HFF-Myc (cell line): Measurements from ENCODE around the gene ENTHD1.

Source experiments
- DNase-seq: peaks from one replicate; pipeline ENCODE4 v3.0.0-alpha.2; 2011; ENCODE audit warnings: low read depth; ENCODE audit errors: extremely low read depth
- H3K4me3 ChIP-seq: replicated peaks from 2 replicates; pipeline ENCODE4 v1.5.1; 2011; ENCODE audit warnings: low read depth, mild to moderate bottlenecking, control low read depth, low read length
- CTCF ChIP-seq: IDR thresholded peaks from 2 replicates; pipeline ENCODE4 v1.5.1; 2012; ENCODE audit warnings: mild to moderate bottlenecking, low read depth, low read length, control low read depth; ENCODE audit errors: missing control alignments

Gene ENTHD1

GRCh38 chr22:39706376-39707140 lies 187.0 kb downstream of the ENTHD1 start:
- no peak for TF ChIP-seq CTCF
- no peak overlapping the region for H3K4me3 ChIP-seq
- no peak for DNase-seq

- no peak for DNase-seq
These were observed 188.2 kb downstream of the ENTHD1 start for GRCh38 chr22:39705386-39705785.

DNA sequence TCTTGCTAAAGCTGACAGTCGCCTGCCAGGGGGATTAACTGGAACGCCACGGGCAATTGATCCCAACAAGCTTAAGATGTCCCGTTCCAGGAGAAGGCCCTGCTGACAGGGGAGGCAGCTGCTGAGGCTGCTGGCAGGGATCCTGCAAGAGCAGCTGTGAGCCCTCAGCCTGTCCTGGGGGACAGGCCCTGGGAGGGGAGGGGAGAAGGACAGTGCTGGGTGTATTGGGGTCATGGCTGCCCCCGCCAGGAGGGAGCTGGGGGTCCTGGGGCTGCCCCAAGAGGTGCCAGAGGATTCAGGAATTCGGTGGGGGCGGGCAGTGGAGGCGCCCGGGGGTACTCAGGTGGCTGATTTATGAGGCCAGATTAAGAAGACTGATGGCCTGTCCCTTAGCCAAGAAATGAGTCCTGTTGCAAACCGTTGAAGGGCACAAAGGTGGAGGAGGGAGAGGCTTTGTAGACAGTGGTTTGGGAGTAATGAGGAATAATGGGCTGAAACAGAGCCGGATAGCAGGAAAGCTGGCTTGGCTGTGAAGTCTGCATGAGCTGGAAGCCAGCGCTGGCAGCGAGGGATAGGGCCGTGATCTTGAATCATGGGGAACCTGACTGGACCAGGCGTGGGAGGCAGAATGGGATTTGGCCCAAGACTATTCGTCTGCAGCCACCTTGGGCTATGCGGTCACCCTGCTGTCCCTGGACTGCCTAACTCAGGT lies 189.5 kb downstream of the ENTHD1 start:
- no peak for TF ChIP-seq CTCF
- H3K4me3 ChIP-seq = no peak overlapping the region
- DNase-seq = no peak

More at GRCh38 chr22:39705386-39705785, 188.2 kb downstream of the ENTHD1 start:
- no peak overlapping the region for H3K4me3 ChIP-seq
- no peak for TF ChIP-seq CTCF

- DNase-seq = no peak
- H3K4me3 ChIP-seq = no peak overlapping the region
- no peak for TF ChIP-seq CTCF
These were observed 190.5 kb downstream of the ENTHD1 start for GRCh38 chr22:39703091-39703490.

DNA sequence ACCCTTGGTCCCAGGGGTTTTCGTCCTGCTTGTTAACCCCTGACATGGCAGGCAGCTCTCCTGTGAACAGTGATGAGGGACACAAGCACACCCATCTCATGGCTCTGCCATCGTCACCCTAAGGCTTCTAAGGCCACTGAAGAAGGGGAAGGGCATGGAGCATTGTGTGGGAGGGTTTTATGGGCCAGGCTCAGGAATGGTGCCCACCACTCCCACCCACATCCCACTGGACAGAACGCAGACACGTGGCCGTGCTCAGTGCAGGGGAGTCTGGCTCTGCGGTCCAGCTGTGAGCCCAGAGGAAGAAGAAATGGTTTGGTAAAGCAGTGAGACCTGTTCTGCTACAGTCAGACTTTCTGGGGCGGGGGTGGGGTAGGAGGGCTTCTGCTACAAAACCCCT lies 193.0 kb downstream of the ENTHD1 start:
- TF ChIP-seq CTCF = no peak
- no peak for DNase-seq
- H3K4me3 ChIP-seq = no peak overlapping the region

- no peak for TF ChIP-seq CTCF
- DNase-seq = no peak
These were observed 193.8 kb downstream of the ENTHD1 start for GRCh38 chr22:39699631-39700360.

More at GRCh38 chr22:39699631-39700360, 193.8 kb downstream of the ENTHD1 start:
- no peak overlapping the region for H3K4me3 ChIP-seq
